ENCODE data around the gene BTBD18. TPM values are rescaled to one million over a fixed set of nuclear protein-coding genes. Genes with fewer than 3 reads are reported as not detected.
A peak's percentile ranks its signal among the peaks of the same experiment; 100 is the strongest.

BTBD18 gene
- total RNA-seq, 2 donors from 2014 or later = not detected

DNA sequence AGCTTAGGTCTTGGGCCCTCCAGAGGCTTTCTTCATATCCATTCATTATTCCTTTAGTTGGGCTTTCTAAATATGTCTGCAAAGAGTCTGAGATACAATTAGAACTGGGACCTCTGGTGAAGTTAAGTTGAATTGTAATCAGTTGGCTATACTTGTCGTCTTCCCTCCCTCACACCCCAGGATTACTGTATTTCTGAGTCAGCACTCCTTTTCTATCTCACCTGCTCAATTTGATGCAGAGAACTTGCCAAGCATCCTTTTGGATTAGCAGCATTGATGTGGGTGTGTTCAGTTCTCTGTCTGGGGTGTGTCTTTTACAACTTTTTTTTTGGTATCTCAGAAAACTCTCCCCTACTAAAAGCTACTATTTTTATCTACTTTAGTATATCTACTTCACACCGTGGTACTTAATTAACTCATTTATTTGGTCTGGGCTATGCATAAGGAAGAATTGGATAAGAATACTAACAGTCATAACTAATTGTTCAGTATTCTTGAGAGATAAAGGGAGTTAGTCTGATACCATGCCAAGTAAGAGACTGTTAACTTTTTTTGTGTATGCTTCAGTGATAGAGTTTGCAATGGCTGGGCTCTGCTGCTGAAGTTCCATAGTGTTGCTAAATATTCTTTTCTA lies 25.1 kb upstream of the BTBD18 start:
- no peak for DNase-seq (ENCODE audit: low spot score)
- intact Hi-C loops (cut with DNase I) = no loop called here

DNA sequence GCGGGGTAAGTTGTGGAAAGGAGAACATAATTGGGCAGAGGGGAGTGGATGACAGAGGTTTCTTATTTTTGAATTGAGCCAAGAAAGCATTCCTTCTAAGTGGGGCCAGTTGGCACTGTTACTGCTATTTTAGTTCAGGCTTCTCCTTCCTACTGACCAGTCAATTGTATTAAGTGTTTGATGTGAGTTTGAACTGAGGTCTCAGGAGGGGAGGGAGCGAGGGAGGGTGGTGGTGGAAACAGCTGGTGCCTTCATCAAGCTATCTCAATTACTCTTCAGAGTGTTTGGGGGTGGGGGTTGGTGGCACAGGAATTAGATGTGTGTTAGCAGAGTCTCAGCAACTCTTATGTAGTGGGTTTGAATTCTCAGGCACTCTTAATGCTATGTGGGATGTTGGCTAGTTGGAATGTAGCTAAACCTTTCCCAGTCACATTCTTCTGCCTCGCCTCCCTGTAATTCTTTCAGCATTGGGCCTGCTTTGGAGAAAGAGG lies 24.5 kb upstream of the BTBD18 start:
- DNase-seq (ENCODE audit: low spot score) = no peak

GRCh38 chr11:57775491-57775890 lies 23.9 kb upstream of the BTBD18 start:
- intact Hi-C loops (cut with DNase I) = no loop called here
- no peak for DNase-seq (ENCODE audit: low spot score)

More for the DNA sequence above, 24.5 kb upstream of the BTBD18 start:
- intact Hi-C loops (cut with DNase I) = no loop called here

GRCh38 chr11:57773026-57773598 lies 21.5 kb upstream of the BTBD18 start:
- DNase-seq (ENCODE audit: low spot score) = no peak
- intact Hi-C loops (cut with DNase I) = no loop called here

DNA sequence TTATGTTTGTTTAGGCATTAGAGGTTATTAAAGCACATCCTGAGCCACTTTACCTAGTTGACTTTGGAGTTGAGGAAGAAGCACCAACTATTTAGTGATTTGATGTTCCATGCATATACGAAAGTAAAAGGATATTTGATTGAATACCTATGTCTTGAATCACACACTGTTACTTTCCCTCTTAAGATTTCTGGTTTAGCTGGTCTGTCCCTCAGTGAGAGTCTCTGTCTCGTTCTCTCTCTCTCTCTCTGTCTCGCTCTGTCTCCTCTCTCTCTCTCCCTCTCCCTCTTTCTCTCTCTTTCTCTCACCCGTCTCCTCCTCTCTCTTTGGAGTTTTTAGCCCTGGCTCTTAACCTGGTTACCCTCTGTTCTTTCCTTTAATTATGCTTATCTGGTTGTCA lies 20.9 kb upstream of the BTBD18 start:
- intact Hi-C loops (cut with DNase I) = no loop called here
- no peak for DNase-seq (ENCODE audit: low spot score)

- intact Hi-C loops (cut with DNase I) = no loop called here
- DNase-seq (ENCODE audit: low spot score) = no peak
Measured at GRCh38 chr11:57771365-57771764, 19.7 kb upstream of the BTBD18 start.

GRCh38 chr11:57770793-57771192 lies 19.2 kb upstream of the BTBD18 start:
- intact Hi-C loops (cut with DNase I) = no loop called here

DNA sequence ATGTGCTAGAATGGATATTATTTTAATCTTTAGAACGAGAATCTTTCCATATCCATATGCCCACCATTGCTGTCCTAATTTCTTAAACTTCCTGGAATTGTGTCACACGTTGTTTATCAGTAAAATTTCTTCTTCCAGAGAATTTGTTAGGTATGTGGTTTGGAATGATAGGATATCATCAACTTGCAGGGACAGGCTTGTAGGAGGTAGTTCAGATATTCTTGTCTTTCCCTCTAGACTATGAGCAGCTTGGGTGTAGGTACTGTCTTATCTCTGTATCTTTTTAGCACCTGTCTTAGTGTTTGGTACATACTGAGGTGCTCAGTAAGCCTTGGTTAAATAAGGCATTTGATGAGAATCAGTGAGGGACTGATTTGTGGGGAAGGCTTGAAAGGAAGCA lies 13.4 kb upstream of the BTBD18 start:
- intact Hi-C loops (cut with DNase I) = no loop called here
- no peak for DNase-seq (ENCODE audit: low spot score)

More at GRCh38 chr11:57770793-57771192, 19.2 kb upstream of the BTBD18 start:
- DNase-seq (ENCODE audit: low spot score) = no peak

GRCh38 chr11:57764566-57764965 lies 12.9 kb upstream of the BTBD18 start:
- intact Hi-C loops (cut with DNase I) = no loop called here
- DNase-seq (ENCODE audit: low spot score) = no peak

DNA sequence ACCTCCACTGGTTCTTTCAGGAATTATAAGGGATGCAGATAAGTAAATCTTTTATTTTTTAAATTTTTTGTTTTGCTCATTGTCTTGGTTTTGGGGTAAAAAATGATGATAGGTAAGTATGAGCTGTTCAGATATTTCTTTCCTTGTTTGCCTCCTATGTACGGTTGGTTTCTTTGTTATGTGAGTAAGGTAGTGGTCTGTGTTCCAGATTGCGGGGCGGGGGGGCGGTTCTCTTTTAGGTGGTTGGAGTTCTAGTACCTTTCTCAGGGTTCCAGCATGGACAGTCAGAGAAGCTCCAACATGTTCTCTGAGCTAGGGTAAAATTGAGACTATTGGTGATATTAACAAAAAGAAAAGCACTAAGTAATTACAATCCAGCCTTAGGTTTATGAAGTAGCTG lies 12.4 kb upstream of the BTBD18 start:
- intact Hi-C loops (cut with DNase I) = no loop called here
- no peak for DNase-seq (ENCODE audit: low spot score)

GRCh38 chr11:57763568-57763967 lies 11.9 kb upstream of the BTBD18 start:
- intact Hi-C loops (cut with DNase I) = no loop called here
- DNase-seq (ENCODE audit: low spot score) = no peak

GRCh38 chr11:57762235-57762861 lies 10.7 kb upstream of the BTBD18 start:
- DNase-seq (ENCODE audit: low spot score) = no peak
- intact Hi-C loops (cut with DNase I) = no loop called here

- intact Hi-C loops (cut with DNase I) = no loop called here
- peak; percentile 93 for DNase-seq (ENCODE audit: low spot score)
Measured at GRCh38 chr11:57761301-57762234, 9.9 kb upstream of the BTBD18 start, which contains the start of gene CTNND1. TSS of gene CTNND1 (plus strand) at chr11:57761802. CDS start at chr11:57791479, 29,677 bp downstream.

- no peak for DNase-seq (ENCODE audit: low spot score)
- intact Hi-C loops (cut with DNase I) = loop anchor here in 1 of 2 donors (5.0 kb wide), 1 partner anchor 39 kb away; no protein-coding TSS in a partner anchor
Measured at GRCh38 chr11:57758174-57758573, 6.6 kb upstream of the BTBD18 start.

DNA sequence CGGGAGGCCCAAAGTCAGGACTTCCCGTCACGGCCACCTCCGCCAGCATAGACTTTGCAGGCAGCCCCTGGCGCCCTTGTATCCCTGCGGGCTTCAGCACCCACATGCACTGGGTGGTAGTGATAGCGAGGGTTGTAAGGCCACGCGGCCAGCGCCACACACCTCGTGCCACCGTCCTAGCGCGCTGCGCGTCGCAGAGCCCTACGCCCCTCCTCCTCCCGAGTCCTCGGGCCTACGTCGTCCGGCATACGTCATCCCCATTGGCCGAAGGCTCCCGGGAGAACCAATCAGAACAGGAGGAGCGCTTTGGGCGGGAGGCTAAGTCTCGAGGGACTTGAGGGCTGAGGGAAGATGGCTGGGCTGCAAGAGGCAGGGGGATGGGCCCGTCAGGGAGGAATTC lies 1.3 kb upstream of the BTBD18 start:
- intact Hi-C loops (cut with DNase I) = no loop called here
- DNase-seq (ENCODE audit: low spot score) = no peak

GRCh38 chr11:57751176-57751575 lies 443 bp downstream of the BTBD18 start:
- no peak for DNase-seq (ENCODE audit: low spot score)
- intact Hi-C loops (cut with DNase I) = no loop called here

GRCh38 chr11:57746920-57747319 lies 4.7 kb downstream of the BTBD18 start:
- intact Hi-C loops (cut with DNase I) = no loop called here
- no peak for DNase-seq (ENCODE audit: low spot score)

DNA sequence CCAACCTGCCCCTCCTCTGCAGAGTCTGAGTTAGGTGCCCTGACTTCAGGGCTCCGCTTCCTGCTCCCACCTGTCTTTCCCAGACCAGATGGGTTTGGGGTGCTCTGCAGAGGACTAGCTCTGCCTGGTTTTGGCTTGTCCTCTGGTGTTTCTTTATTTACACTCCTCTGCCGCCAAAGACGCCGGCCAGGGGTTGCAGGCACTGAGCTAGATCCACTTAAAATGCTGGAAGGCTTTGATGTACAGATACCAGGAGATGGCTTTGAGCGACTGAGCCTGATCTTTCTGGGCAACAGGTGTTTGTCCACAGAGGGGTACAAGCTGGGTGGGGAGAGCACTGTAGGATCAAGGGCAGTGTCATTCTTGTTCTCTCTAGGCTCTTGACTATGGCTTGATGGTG lies 6.4 kb downstream of the BTBD18 start:
- intact Hi-C loops (cut with DNase I) = no loop called here
- peak; percentile 58 for DNase-seq (ENCODE audit: low spot score)

GRCh38 chr11:57744357-57744756 lies 7.3 kb downstream of the BTBD18 start:
- intact Hi-C loops (cut with DNase I) = no loop called here
- no peak for DNase-seq (ENCODE audit: low spot score)

DNA sequence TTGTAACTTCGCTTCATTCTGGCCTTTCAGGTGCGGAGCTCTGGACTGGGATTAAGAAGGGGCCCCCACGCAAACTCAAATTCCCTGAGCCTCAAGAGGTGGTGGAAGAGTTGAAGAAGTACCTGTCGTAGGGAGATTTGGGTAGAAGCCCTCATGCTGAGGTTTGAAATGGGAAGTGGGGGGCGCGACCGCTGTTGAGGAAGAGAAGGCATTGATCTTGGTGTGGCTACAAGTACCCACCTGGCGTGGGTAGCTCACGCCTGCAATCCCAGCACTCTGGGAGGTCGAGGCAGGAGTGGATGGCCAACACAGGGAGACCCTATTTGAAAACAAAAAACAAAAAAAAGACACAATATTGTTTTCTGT lies 9.5 kb downstream of the BTBD18 start:
- intact Hi-C loops (cut with DNase I) = no loop called here
- DNase-seq (ENCODE audit: low spot score) = no peak
